Ovary (tissue), 3 donors: Measurements from ENCODE around the gene LOXL1.

Experiments used
- CTCF ChIP-seq, 3 donors: fragments of 450-650 bp in 2 of 3; fragments of 200-600 bp in 1 of 3; IDR thresholded peaks; one replicate each; pipeline versions ENCODE4 v1.5.1 to v1.8.0; 2016 to 2022; ENCODE audit warnings: antibody characterized with exemption in 3 of 3, mild to moderate bottlenecking in 1 of 3
- EP300 ChIP-seq: sonication (generic); formaldehyde crosslinking; IDR thresholded peaks from one replicate; pipeline ENCODE4 v1.6.1; 2017; ENCODE audit warnings: antibody characterized with exemption
- POLR2A ChIP-seq: fragments of 450-650 bp; IDR thresholded peaks from one replicate; pipeline ENCODE4 v1.6.1; 2017; ENCODE audit warnings: antibody characterized with exemption, mild to moderate bottlenecking, moderate library complexity
- donor health status: DM: no; HTN: no; CAD: no.

GRCh38 chr15:73882761-73883419, 43.4 kb upstream of the LOXL1 start:
- TF ChIP-seq POLR2A (no peak), EP300 (no peak), CTCF (IDR thresholded peaks at IDR 0.05) (no peak)
